Liver (tissue), 9 donors: ENCODE measurements around the gene VN1R5. TPM values are rescaled to one million over a fixed set of nuclear protein-coding genes. Genes with fewer than 3 reads are reported as not detected.

ENCODE experiments used
- DNase-seq: peaks from one replicate; pipeline ENCODE4 v3.0.0-alpha.2; 2017; ENCODE audit warnings: low spot score
- H3K27ac ChIP-seq, 2 donors: one replicate each; pipeline ENCODE4 v1.7.0; 2013; ENCODE audit warnings: inconsistent platforms in 2 of 2, low read length in 2 of 2, control low read depth in 1 of 2, low read depth in 1 of 2, mild to moderate bottlenecking in 1 of 2
- H3K27me3 ChIP-seq, 4 donors: one replicate each; pipeline versions ENCODE4 v1.6.1 to v1.7.0; 2013; ENCODE audit warnings: low read length in 3 of 4, inconsistent platforms in 1 of 4, mild to moderate bottlenecking in 1 of 4, moderate library complexity in 1 of 4; ENCODE audit not compliant: control insufficient read depth in 4 of 4, insufficient read depth in 4 of 4
- H3K36me3 ChIP-seq, 4 donors: one replicate each; pipeline versions ENCODE4 v1.6.1 to v1.7.0; 2013; ENCODE audit warnings: low read length in 3 of 4, mild to moderate bottlenecking in 3 of 4, low read depth in 1 of 4, moderate library complexity in 1 of 4; ENCODE audit not compliant: control insufficient read depth in 4 of 4, insufficient read depth in 3 of 4
- H3K4me1 ChIP-seq, 4 donors: one replicate each; pipeline versions ENCODE4 v1.6.1 to v1.7.0; 2013; ENCODE audit warnings: low read length in 3 of 4, mild to moderate bottlenecking in 3 of 4, moderate library complexity in 1 of 4; ENCODE audit not compliant: control insufficient read depth in 4 of 4, insufficient read depth in 4 of 4
- H3K4me3 ChIP-seq, 3 donors: one replicate each; pipeline versions ENCODE4 v1.6.1 to v1.7.0; 2013; ENCODE audit warnings: low read length in 3 of 3, control low read depth in 1 of 3, low read depth in 1 of 3, mild to moderate bottlenecking in 1 of 3
- H3K9ac ChIP-seq, 2 donors: one replicate each; pipeline ENCODE4 v1.7.0; 2013; ENCODE audit warnings: low read length in 2 of 2, mild to moderate bottlenecking in 2 of 2, moderate library complexity in 2 of 2, control low read depth in 1 of 2, low read depth in 1 of 2
- H3K9me3 ChIP-seq, 4 donors: one replicate each; pipeline versions ENCODE4 v1.6.1 to v1.7.0; 2013; ENCODE audit warnings: low read length in 3 of 4; ENCODE audit not compliant: control insufficient read depth in 4 of 4
- CTCF ChIP-seq: fragments of 150-350 bp; IDR thresholded peaks from 2 replicates; pipeline ENCODE4 v1.5.1; 2017; ENCODE audit warnings: improper control_type of control experiment, low read depth, low read length; ENCODE audit not compliant: missing input control
- FOXA1 ChIP-seq: IDR thresholded peaks from 2 replicates; pipeline ENCODE4 v1.6.1; 2016; ENCODE audit warnings: antibody characterized with exemption
- FOXA2 ChIP-seq: IDR thresholded peaks from 2 replicates; pipeline ENCODE4 v1.6.1; 2016; ENCODE audit warnings: antibody characterized with exemption
- GABPA ChIP-seq, 2 donors: IDR thresholded peaks in 1 of 2; conservative IDR thresholded peaks in 1 of 2; 2 replicates each; pipeline ENCODE4 v1.6.1; 2016; ENCODE audit warnings: antibody characterized with exemption in 2 of 2, mild to moderate bottlenecking in 1 of 2, moderate library complexity in 1 of 2
- JUND ChIP-seq, 2 donors: IDR thresholded peaks; 2 replicates each; pipeline ENCODE4 v1.6.1; 2016; ENCODE audit warnings: antibody characterized with exemption in 2 of 2
- NR2F2 ChIP-seq: IDR thresholded peaks from 2 replicates; pipeline ENCODE4 v1.6.1; 2016; ENCODE audit warnings: antibody characterized with exemption
- RAD21 ChIP-seq, 2 donors: IDR thresholded peaks; 2 replicates each; pipeline ENCODE4 v1.6.1; 2016; ENCODE audit warnings: antibody characterized with exemption in 2 of 2, mild to moderate bottlenecking in 2 of 2
- RXRA ChIP-seq, 2 donors: IDR thresholded peaks; 2 replicates each; pipeline ENCODE4 v1.6.1; 2017 to 2018; ENCODE audit warnings: antibody characterized with exemption in 2 of 2, mild to moderate bottlenecking in 1 of 2
- SP1 ChIP-seq: IDR thresholded peaks from 2 replicates; pipeline ENCODE4 v1.6.1; 2018; ENCODE audit warnings: antibody characterized with exemption, mild to moderate bottlenecking
- YY1 ChIP-seq: IDR thresholded peaks from 2 replicates; pipeline ENCODE4 v1.6.1; 2016; ENCODE audit warnings: antibody characterized with exemption, mild to moderate bottlenecking
- ZBTB33 ChIP-seq: IDR thresholded peaks from 2 replicates; pipeline ENCODE4 v1.6.1; 2016; ENCODE audit warnings: antibody characterized with exemption
- WGBS: extraction: QIAGEN DNeasy Blood & Tissue Kit; methylation state at CpG from one replicate; pipeline ENCODE4 v1.1.7; 2013; 5-methylcytosine and 5-hydroxymethylcytosine counted together
- polyA plus RNA-seq, 2 donors: library from polyadenylated mRNA; stranded (reverse) in 1 of 2; unstranded in 1 of 2; fragments of 200-250 nt in 1 of 2; fragments of >200 nt in 1 of 2; fragmentation: Nextera tagmentation in 1 of 2; extraction: Ambion mirVana in 1 of 2; gene quantifications; one replicate each; pipeline versions ENCODE4 v1.2.1 to v1.2.3, GENCODE V29; 2013 to 2015
- total RNA-seq, 2 donors: library from RNA; depleted of rRNA; stranded (reverse); fragments of >200 nt; gene quantifications; one replicate each; pipeline ENCODE4 v1.2.3, GENCODE V29; 2014
- TF ChIP-seq, protein P1 (sequence below): IDR thresholded peaks from 2 replicates; pipeline ENCODE4 v1.6.1; 2016; ENCODE audit warnings: antibody characterized with exemption
- TF ChIP-seq, protein P2 (sequence below): IDR thresholded peaks from 2 replicates; pipeline ENCODE4 v1.6.1; 2016; ENCODE audit warnings: antibody characterized with exemption
- donor health status: healthy.
- donor health status: healthy.
- donor health status: healthy.
- donor health status: healthy.
- donor health status: healthy.

Gene VN1R5
- total and polyA plus RNA-seq, 4 donors = not detected

- TF ChIP-seq JUND (IDR thresholded peaks at IDR 0.05) = no peak
Measured at GRCh38 chr1:247243524-247244137, 12.2 kb upstream of the VN1R5 start (continued).

- no peaks in the 10 kb centered on the region for H3K4me1 ChIP-seq
- H3K9me3 ChIP-seq = peaks cover 0 to 4% (median 3%) of the 10 kb centered on the region in 4 donors
- no peaks in the 10 kb centered on the region for H3K36me3 ChIP-seq
- TF ChIP-seq SP1 (no peak), GABPA (IDR thresholded peaks at IDR 0.05 in 1 of 2, conservative IDR thresholded peaks at IDR 0.05 in 1 of 2) (no peak), YY1 (no peak), CTCF (no peak), RXRA (IDR thresholded peaks at IDR 0.05) (no peak), FOXA1 (no peak), JUND (IDR thresholded peaks at IDR 0.05) (no peak), FOXA2 (no peak)
- TF ChIP-seq, protein P1, sequence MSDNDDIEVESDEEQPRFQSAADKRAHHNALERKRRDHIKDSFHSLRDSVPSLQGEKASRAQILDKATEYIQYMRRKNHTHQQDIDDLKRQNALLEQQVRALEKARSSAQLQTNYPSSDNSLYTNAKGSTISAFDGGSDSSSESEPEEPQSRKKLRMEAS = no peak
- TF ChIP-seq, protein P2, sequence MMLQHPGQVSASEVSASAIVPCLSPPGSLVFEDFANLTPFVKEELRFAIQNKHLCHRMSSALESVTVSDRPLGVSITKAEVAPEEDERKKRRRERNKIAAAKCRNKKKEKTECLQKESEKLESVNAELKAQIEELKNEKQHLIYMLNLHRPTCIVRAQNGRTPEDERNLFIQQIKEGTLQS = no peak
- no peak overlapping the region for H3K4me3 ChIP-seq
- no peak overlapping the region for H3K27ac ChIP-seq
- no peak overlapping the region for H3K9ac ChIP-seq
- no peaks in the 10 kb centered on the region for H3K27me3 ChIP-seq
- DNase-seq = no peak
Measured at GRCh38 chr1:247246325-247247115, 9.4 kb upstream of the VN1R5 start.

GRCh38 chr1:247247568-247247967, 8.3 kb upstream of the VN1R5 start:
- Histone ChIP-seq H3K9me3 (peaks cover 0 to 4% (median 3%) of the 10 kb centered on the region in 4 donors), H3K27me3 (no peaks in the 10 kb centered on the region), H3K4me1 (no peaks in the 10 kb centered on the region), H3K9ac (no peak overlapping the region), H3K27ac (no peak overlapping the region), H3K36me3 (no peaks in the 10 kb centered on the region), H3K4me3 (no peak overlapping the region)
- DNase-seq = no peak
- 90% methylated on average over 1 of the region's 1 CpG for WGBS
- TF ChIP-seq YY1 (no peak), NR2F2 (no peak), CTCF (no peak), RAD21 (IDR thresholded peaks at IDR 0.05) (no peak), ZBTB33 (no peak), JUND (IDR thresholded peaks at IDR 0.05) (no peak)
- TF ChIP-seq, protein P1 = no peak
